ENCODE measurements around the gene GSX2.

GSX2 gene

GRCh38 chr4:54095110-54095825, 4.7 kb upstream of the GSX2 start:
- no peak for DNase-seq (ENCODE audit: low read depth)
- TF ChIP-seq CTCF (IDR thresholded peaks at IDR 0.05; ENCODE audit: control insufficient read depth, extremely low read depth, insufficient read depth): no peak
- no peak overlapping the region for H3K4me3 ChIP-seq (ENCODE audit: low read depth, low read length)

DNA sequence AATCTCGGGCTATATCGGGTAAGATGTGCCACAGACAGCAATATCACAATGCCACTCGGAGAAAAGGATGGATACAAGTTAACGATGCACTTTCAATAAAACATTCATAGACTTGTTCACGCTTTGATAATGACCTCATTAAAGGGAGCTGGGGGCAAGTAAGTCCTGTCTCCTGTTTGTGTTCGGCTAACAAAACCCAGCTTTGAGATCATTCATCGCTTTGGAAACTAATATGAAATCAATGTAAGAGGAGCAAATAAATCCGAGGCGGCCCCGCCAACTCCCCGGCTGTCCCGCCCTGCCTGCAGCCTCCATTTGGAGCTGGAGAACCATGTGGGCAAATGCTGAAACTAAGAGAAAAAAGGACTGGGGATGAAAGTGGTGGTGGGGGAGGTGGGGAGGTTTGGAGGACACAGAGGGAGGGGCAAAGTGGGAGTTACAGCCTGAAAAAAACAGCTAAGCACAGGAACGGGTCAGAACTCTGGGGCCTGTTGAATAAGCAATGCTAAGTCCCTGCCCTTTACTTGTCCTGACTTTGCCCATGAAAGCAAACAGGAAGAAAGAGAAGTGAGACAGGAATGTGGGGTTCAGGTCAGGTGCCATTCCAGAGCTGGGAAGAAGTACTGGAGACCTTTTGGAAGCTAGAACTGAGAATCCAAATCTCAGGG, 3.5 kb upstream of the GSX2 start:
- DNase-seq (ENCODE audit: low read depth): no peak
- H3K4me3 ChIP-seq (ENCODE audit: low read depth, low read length): no peak overlapping the region
- TF ChIP-seq CTCF (IDR thresholded peaks at IDR 0.05; ENCODE audit: control insufficient read depth, extremely low read depth, insufficient read depth): no peak

DNA sequence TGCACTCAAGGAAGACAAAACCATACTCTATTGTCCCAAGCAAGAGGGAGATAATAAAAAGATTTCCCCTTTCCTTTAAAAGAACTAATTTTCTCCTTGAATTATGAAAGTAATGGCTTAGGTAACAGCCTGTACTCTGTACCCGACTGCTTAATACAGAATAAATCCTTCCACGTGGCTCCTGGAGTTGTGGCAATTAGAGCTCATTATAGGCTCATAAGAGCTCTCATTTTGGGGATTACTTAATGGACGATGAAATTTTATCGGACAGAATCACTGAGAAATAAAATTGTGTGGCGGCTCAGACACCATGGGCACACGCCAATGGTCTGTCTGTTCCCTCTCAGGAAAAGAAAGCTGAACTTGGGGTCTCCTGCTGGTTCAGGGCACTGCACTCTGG, 2.8 kb upstream of the GSX2 start:
- no peak for TF ChIP-seq CTCF (IDR thresholded peaks at IDR 0.05; ENCODE audit: control insufficient read depth, extremely low read depth, insufficient read depth)
- no peak for DNase-seq (ENCODE audit: low read depth)
- no peak overlapping the region for H3K4me3 ChIP-seq (ENCODE audit: low read depth, low read length)

GRCh38 chr4:54098375-54098774, 1.6 kb upstream of the GSX2 start:
- no peak for DNase-seq (ENCODE audit: low read depth)
- no peak for TF ChIP-seq CTCF (IDR thresholded peaks at IDR 0.05; ENCODE audit: control insufficient read depth, extremely low read depth, insufficient read depth)
- H3K4me3 ChIP-seq (ENCODE audit: low read depth, low read length): no peak overlapping the region

DNA sequence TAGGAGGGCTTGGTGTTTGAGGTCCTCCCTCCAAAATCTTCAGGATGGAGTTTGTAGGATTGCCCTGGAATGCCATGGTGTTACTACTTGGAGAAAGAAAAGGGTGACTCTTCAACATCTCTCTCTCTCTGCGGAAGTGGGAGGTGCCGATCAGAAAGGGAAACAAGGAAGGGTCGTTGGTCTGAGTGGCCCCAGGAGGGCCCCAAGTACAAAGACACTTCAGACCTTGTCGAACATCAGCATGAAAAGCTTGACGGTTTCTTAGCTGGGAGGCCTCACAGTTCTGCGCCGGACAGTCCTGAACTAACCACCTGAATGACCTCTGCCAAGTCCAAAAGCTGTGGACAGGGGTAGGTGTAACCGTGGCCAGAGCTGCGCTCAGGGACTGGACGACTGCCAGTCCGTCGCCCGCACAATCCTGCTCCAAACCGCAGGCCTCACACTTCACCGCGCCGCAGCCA, 646 bp upstream of the GSX2 start:
- no peak for TF ChIP-seq CTCF (IDR thresholded peaks at IDR 0.05; ENCODE audit: control insufficient read depth, extremely low read depth, insufficient read depth)
- H3K4me3 ChIP-seq (ENCODE audit: low read depth, low read length): no peak overlapping the region
- DNase-seq (ENCODE audit: low read depth): no peak

GRCh38 chr4:54100595-54101189, 729 bp downstream of the GSX2 start:
- TF ChIP-seq CTCF (IDR thresholded peaks at IDR 0.05; ENCODE audit: control insufficient read depth, extremely low read depth, insufficient read depth): no peak
- H3K4me3 ChIP-seq (ENCODE audit: low read depth, low read length): no peak overlapping the region
- no peak for DNase-seq (ENCODE audit: low read depth)
